ENCODE data around the gene TOR2A. TPM values are rescaled to one million over a fixed set of nuclear protein-coding genes. Genes with fewer than 3 reads are reported as not detected.

The TOR2A gene
- total and polyA plus RNA-seq, 4 donors = 5.1 to 14.6 (median 11.8) TPM

DNA sequence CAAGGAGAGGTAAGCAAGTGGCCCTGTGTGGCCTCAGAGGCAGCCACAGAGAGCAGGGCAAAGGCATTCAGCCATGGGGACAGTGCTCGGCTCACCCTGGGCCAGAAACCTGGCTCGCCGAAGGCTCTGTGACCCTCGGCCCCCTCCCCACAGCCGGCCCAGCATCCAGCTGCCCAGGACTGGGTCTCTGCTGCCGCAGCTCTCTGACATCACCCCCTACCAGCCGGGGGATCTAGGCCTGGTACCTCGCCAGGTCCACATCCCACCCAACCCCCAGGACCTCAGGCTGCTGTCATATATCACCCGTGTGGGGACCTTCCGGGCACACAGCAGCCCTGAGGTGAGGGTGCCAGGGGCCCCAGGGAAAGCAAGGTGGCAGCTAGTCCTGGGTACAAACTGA is 22.2 kb downstream of the TOR2A start:
- Histone ChIP-seq H3K27me3 (ENCODE audit: control insufficient read depth in 4 of 4, insufficient read depth in 4 of 4, low read length in 3 of 4) (no peaks in the 10 kb centered on the region), H3K9me3 (ENCODE audit: control insufficient read depth in 4 of 4, low read length in 3 of 4) (no peaks in the 10 kb centered on the region), H3K27ac (ENCODE audit: low read depth in 1 of 2, low read length in 2 of 2) (no peak overlapping the region), H3K36me3 (ENCODE audit: control insufficient read depth in 4 of 4, insufficient read depth in 3 of 4, low read depth in 1 of 4, low read length in 3 of 4) (no peaks in the 10 kb centered on the region), H3K4me1 (ENCODE audit: control insufficient read depth in 4 of 4, insufficient read depth in 4 of 4, low read length in 3 of 4) (peaks cover 4 to 12% (median 8%) of the 10 kb centered on the region in 4 donors), H3K9ac (ENCODE audit: low read depth in 1 of 2, low read length in 2 of 2) (no peak overlapping the region), H3K4me3 (ENCODE audit: low read depth in 1 of 3, low read length in 3 of 3) (no peak overlapping the region)
- no peak for DNase-seq (ENCODE audit: low spot score)
- WGBS = 94% methylated on average over 10 of the region's 10 CpGs
- no peak for TF ChIP-seq TAF1 (conservative IDR thresholded peaks at IDR 0.05)
- TF ChIP-seq RAD21 (IDR thresholded peaks at IDR 0.05) = no peak

GRCh38 chr9:127712371-127712770 is 22.7 kb downstream of the TOR2A start:
- no peak for DNase-seq (ENCODE audit: low spot score)
- no peak overlapping the region for H3K27ac ChIP-seq (ENCODE audit: low read depth in 1 of 2, low read length in 2 of 2)
- 93% methylated on average over 11 of the region's 11 CpGs for WGBS

More at GRCh38 chr9:127712371-127712770, 22.7 kb downstream of the TOR2A start:
- Histone ChIP-seq H3K27me3 (ENCODE audit: control insufficient read depth in 4 of 4, insufficient read depth in 4 of 4, low read length in 3 of 4) (no peaks in the 10 kb centered on the region), H3K4me1 (ENCODE audit: control insufficient read depth in 4 of 4, insufficient read depth in 4 of 4, low read length in 3 of 4) (peaks cover 2 to 12% (median 8%) of the 10 kb centered on the region in 4 donors), H3K9ac (ENCODE audit: low read depth in 1 of 2, low read length in 2 of 2) (no peak overlapping the region), H3K9me3 (ENCODE audit: control insufficient read depth in 4 of 4, low read length in 3 of 4) (no peaks in the 10 kb centered on the region), H3K4me3 (ENCODE audit: low read depth in 1 of 3, low read length in 3 of 3) (no peak overlapping the region), H3K36me3 (ENCODE audit: control insufficient read depth in 4 of 4, insufficient read depth in 3 of 4, low read depth in 1 of 4, low read length in 3 of 4) (no peaks in the 10 kb centered on the region)
- no peak for TF ChIP-seq TAF1 (conservative IDR thresholded peaks at IDR 0.05)
- TF ChIP-seq SP1 (IDR thresholded peaks at IDR 0.05) = no peak
- TF ChIP-seq FOXA1 (IDR thresholded peaks at IDR 0.05) = no peak
- TF ChIP-seq RXRA (IDR thresholded peaks at IDR 0.05) = no peak
- TF ChIP-seq REST (IDR thresholded peaks at IDR 0.05) = no peak
- no peak for TF ChIP-seq YY1 (IDR thresholded peaks at IDR 0.05)
- TF ChIP-seq NR2F2 (IDR thresholded peaks at IDR 0.05) = no peak
- TF ChIP-seq, protein P1, sequence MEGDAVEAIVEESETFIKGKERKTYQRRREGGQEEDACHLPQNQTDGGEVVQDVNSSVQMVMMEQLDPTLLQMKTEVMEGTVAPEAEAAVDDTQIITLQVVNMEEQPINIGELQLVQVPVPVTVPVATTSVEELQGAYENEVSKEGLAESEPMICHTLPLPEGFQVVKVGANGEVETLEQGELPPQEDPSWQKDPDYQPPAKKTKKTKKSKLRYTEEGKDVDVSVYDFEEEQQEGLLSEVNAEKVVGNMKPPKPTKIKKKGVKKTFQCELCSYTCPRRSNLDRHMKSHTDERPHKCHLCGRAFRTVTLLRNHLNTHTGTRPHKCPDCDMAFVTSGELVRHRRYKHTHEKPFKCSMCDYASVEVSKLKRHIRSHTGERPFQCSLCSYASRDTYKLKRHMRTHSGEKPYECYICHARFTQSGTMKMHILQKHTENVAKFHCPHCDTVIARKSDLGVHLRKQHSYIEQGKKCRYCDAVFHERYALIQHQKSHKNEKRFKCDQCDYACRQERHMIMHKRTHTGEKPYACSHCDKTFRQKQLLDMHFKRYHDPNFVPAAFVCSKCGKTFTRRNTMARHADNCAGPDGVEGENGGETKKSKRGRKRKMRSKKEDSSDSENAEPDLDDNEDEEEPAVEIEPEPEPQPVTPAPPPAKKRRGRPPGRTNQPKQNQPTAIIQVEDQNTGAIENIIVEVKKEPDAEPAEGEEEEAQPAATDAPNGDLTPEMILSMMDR (IDR thresholded peaks at IDR 0.05; ENCODE audit: low read depth, low read length, missing input control) = no peak
- no peak for TF ChIP-seq GABPA (IDR thresholded peaks at IDR 0.05 in 1 of 2, conservative IDR thresholded peaks at IDR 0.05 in 1 of 2)
- no peak for TF ChIP-seq RAD21 (IDR thresholded peaks at IDR 0.05)
- no peak for TF ChIP-seq HNF4G (IDR thresholded peaks at IDR 0.05)
- TF ChIP-seq JUND (IDR thresholded peaks at IDR 0.05) = no peak
- TF ChIP-seq FOXA2 (IDR thresholded peaks at IDR 0.05) = no peak
- no peak for TF ChIP-seq MAX (IDR thresholded peaks at IDR 0.05)

Measured in liver (tissue), 9 donors.